ENCODE measurements around the gene E2F6. TPM values are rescaled to one million over a fixed set of nuclear protein-coding genes. Genes with fewer than 3 reads are reported as not detected.

E2F6 gene
- polyA plus RNA-seq, 1 donor from 2014 or later, result 39.1 TPM

- TF ChIP-seq RAD21 (conservative IDR thresholded peaks at IDR 0.05) (peak; percentile 81), SMC3 (conservative IDR thresholded peaks at IDR 0.05; ENCODE audit: poor library complexity) (peak; percentile 82), TAF1 (IDR thresholded peaks at IDR 0.05; ENCODE audit: low read depth) (no peak), CTCF (IDR thresholded peaks at IDR 0.05; ENCODE audit: poor library complexity, severe bottlenecking) (peak; percentile 68)
- Histone ChIP-seq H3K4me2 (ENCODE audit: low read length) (no peak overlapping the region), H3K79me2 (replicated peaks; ENCODE audit: insufficient read depth, low read length) (no peaks in the 10 kb centered on the region), H3K27ac (ENCODE audit: low read length) (no peak overlapping the region), H3K9ac (ENCODE audit: low read length) (no peak overlapping the region), H2AFZ (ENCODE audit: low read depth, low read length) (no peak overlapping the region), H3K36me3 (ENCODE audit: insufficient read depth, low read length) (no peaks in the 10 kb centered on the region), H3K9me3 (ENCODE audit: low read length) (no peaks in the 10 kb centered on the region), H3F3A (ENCODE audit: insufficient read depth, low read length, poor library complexity, severe bottlenecking) (no peaks in the 10 kb centered on the region), H4K20me1 (ENCODE audit: insufficient read depth) (no peaks in the 10 kb centered on the region), H3K4me3 (ENCODE audit: low read length) (no peak overlapping the region), H3K9me2 (ENCODE audit: insufficient read depth, low read length) (no peaks in the 10 kb centered on the region), H3K27me3 (ENCODE audit: insufficient read depth, low read depth, low read length) (no peaks in the 10 kb centered on the region)
Measured at GRCh38 chr2:11411768-11412448, 54.1 kb downstream of the E2F6 start.

GRCh38 chr2:11411244-11411643 is 54.7 kb downstream of the E2F6 start:
- H3K27ac ChIP-seq (ENCODE audit: low read length), result no peak overlapping the region
- no peak overlapping the region for H3K9ac ChIP-seq (ENCODE audit: low read length)
- H3K4me3 ChIP-seq (ENCODE audit: low read length), result no peak overlapping the region
- no peak overlapping the region for H2AFZ ChIP-seq (ENCODE audit: low read depth, low read length)
- no peaks in the 10 kb centered on the region for H3K9me2 ChIP-seq (ENCODE audit: insufficient read depth, low read length)
- TF ChIP-seq CTCF (IDR thresholded peaks at IDR 0.05; ENCODE audit: poor library complexity, severe bottlenecking) (no peak), SMC3 (conservative IDR thresholded peaks at IDR 0.05; ENCODE audit: poor library complexity) (no peak), MXI1 (conservative IDR thresholded peaks at IDR 0.05; ENCODE audit: poor library complexity, severe bottlenecking) (no peak)
- no peaks in the 10 kb centered on the region for H3K9me3 ChIP-seq (ENCODE audit: low read length)
- no peaks in the 10 kb centered on the region for H3K27me3 ChIP-seq (ENCODE audit: insufficient read depth, low read depth, low read length)
- H3K36me3 ChIP-seq (ENCODE audit: insufficient read depth, low read length), result no peaks in the 10 kb centered on the region
- no peaks in the 10 kb centered on the region for H4K20me1 ChIP-seq (ENCODE audit: insufficient read depth)
- H3K4me2 ChIP-seq (ENCODE audit: low read length), result no peak overlapping the region
- H3F3A ChIP-seq (ENCODE audit: insufficient read depth, low read length, poor library complexity, severe bottlenecking), result no peaks in the 10 kb centered on the region
- H3K79me2 ChIP-seq (replicated peaks; ENCODE audit: insufficient read depth, low read length), result no peaks in the 10 kb centered on the region

- no peaks in the 10 kb centered on the region for H3F3A ChIP-seq (ENCODE audit: insufficient read depth, low read length, poor library complexity, severe bottlenecking)
- no peak overlapping the region for H3K9ac ChIP-seq (ENCODE audit: low read length)
- no peaks in the 10 kb centered on the region for H3K9me3 ChIP-seq (ENCODE audit: low read length)
- H3K4me2 ChIP-seq (ENCODE audit: low read length), result no peak overlapping the region
- no peaks in the 10 kb centered on the region for H3K79me2 ChIP-seq (replicated peaks; ENCODE audit: insufficient read depth, low read length)
- no peak overlapping the region for H2AFZ ChIP-seq (ENCODE audit: low read depth, low read length)
- no peak overlapping the region for H3K4me3 ChIP-seq (ENCODE audit: low read length)
- no peaks in the 10 kb centered on the region for H3K27me3 ChIP-seq (ENCODE audit: insufficient read depth, low read depth, low read length)
- no peaks in the 10 kb centered on the region for H3K36me3 ChIP-seq (ENCODE audit: insufficient read depth, low read length)
- H3K27ac ChIP-seq (ENCODE audit: low read length), result no peak overlapping the region
- H3K9me2 ChIP-seq (ENCODE audit: insufficient read depth, low read length), result no peaks in the 10 kb centered on the region
- TF ChIP-seq EP300 (conservative IDR thresholded peaks at IDR 0.05; ENCODE audit: poor library complexity, severe bottlenecking) (no peak), CTCF (IDR thresholded peaks at IDR 0.05; ENCODE audit: poor library complexity, severe bottlenecking) (no peak), RAD21 (conservative IDR thresholded peaks at IDR 0.05) (no peak)
- H4K20me1 ChIP-seq (ENCODE audit: insufficient read depth), result no peaks in the 10 kb centered on the region
Measured at GRCh38 chr2:11410101-11410500, 55.9 kb downstream of the E2F6 start.

All from neural cell (in vitro differentiated cells).